ENCODE data around the gene SFT2D1.

DNA sequence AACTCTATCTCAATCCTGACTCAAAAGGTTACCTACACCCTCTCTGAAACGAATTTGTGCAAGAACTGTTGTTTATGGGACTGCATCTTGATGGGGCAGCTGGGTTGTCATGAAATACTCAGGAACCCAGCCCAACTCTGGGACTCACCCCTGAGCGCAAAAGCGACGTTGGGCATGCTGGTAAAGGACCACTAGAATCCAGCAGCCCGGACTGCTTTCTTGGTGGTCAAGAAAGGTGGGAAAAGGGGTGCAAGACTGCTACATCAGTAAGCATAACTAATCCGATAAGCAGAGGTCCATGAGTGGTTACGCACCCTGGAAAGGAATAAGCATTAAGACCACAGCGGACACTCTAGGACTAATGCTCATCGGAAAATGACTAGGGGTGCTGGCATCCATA lies 27.9 kb downstream of the SFT2D1 start:
- TF ChIP-seq CTCF (IDR thresholded peaks at IDR 0.05; ENCODE audit: insufficient read depth, low read length, poor library complexity, severe bottlenecking) (no peak), EZH2phosphoT487 (conservative IDR thresholded peaks at IDR 0.05; ENCODE audit: low read length) (no peak)
